Testis (tissue), 2 donors: Measurements from ENCODE around the gene ADAM10.

Experiments used
- CTCF ChIP-seq, 3 experiments: fragments of 450-650 bp in 2 of 3; fragments of 200-600 bp in 1 of 3; sonication (generic) in 1 of 3; IDR thresholded peaks; one replicate each; pipeline ENCODE4 v1.5.1; 2016 to 2019; ENCODE audit warnings: antibody characterized with exemption in 3 of 3, mild to moderate bottlenecking in 2 of 3, moderate library complexity in 1 of 3
- POLR2A ChIP-seq: fragments of 450-650 bp; IDR thresholded peaks from one replicate; pipeline ENCODE4 v1.6.1; 2017; ENCODE audit warnings: antibody characterized with exemption, mild to moderate bottlenecking, moderate library complexity

GRCh38 chr15:58556541-58556940 is 193.0 kb downstream of the ADAM10 start:
- TF ChIP-seq CTCF (IDR thresholded peaks at IDR 0.05) = no peak
- no peak for TF ChIP-seq POLR2A
